Stimulated activated CD4-positive, alpha-beta T cell treated with anti-CD3 and anti-CD28 coated beads, Interleukin-1b, Interleukin-23, amount 100 ng/mL, for 24 hours (primary cell): Measurements from ENCODE around the gene MED13.
A peak's percentile ranks its signal among the peaks of the same experiment; 100 is the strongest.
"Not testable (repeated sequence)": the region's sequence is repeated elsewhere in the genome, so short reads cannot be mapped to it uniquely, and the experiment has no call there.

Experiments used
- DNase-seq, 4 experiments: peaks; one replicate each; pipeline ENCODE4 v3.0.0-alpha.2; 2020; ENCODE audit warnings: low read depth in 4 of 4, low spot score in 1 of 4

MED13 gene

GRCh38 chr17:61997664-61998063 lies 67.4 kb downstream of the MED13 start:
- DNase-seq = no peak

- no peak for DNase-seq
Measured at GRCh38 chr17:61996916-61997605, 68.0 kb downstream of the MED13 start.

GRCh38 chr17:61989509-61989908 lies 75.6 kb downstream of the MED13 start:
- DNase-seq = no peak

GRCh38 chr17:61986898-61987297 lies 78.2 kb downstream of the MED13 start:
- DNase-seq = no peak

- DNase-seq = no peak
Measured at GRCh38 chr17:61984821-61985220, 80.3 kb downstream of the MED13 start.

- DNase-seq = no peak
Measured at GRCh38 chr17:61981323-61981722, 83.8 kb downstream of the MED13 start.

- no peak for DNase-seq
Measured at GRCh38 chr17:61980535-61980934, 84.5 kb downstream of the MED13 start.

GRCh38 chr17:61974115-61974514 lies 91.0 kb downstream of the MED13 start:
- DNase-seq = no peak

GRCh38 chr17:61972311-61972710 lies 92.8 kb downstream of the MED13 start:
- DNase-seq = no peak

GRCh38 chr17:61970030-61970429 lies 95.0 kb downstream of the MED13 start:
- DNase-seq = no peak

- DNase-seq = no peak
Measured at GRCh38 chr17:61968757-61969156, 96.3 kb downstream of the MED13 start.

- DNase-seq = no peak
Measured at GRCh38 chr17:61967729-61968128, 97.3 kb downstream of the MED13 start.

GRCh38 chr17:61966191-61966590 lies 98.9 kb downstream of the MED13 start:
- no peak for DNase-seq

- no peak for DNase-seq
Measured at GRCh38 chr17:61955619-61956018, 109.5 kb downstream of the MED13 start.

GRCh38 chr17:61947367-61948078 lies 117.6 kb downstream of the MED13 start:
- DNase-seq = no peak

- no peak for DNase-seq
Measured at GRCh38 chr17:61946359-61946758, 118.7 kb downstream of the MED13 start.

GRCh38 chr17:61943117-61943516 lies 122.0 kb downstream of the MED13 start:
- DNase-seq = no peak

- DNase-seq = no peak
Measured at GRCh38 chr17:61942085-61942484, 123.0 kb downstream of the MED13 start.

GRCh38 chr17:61928101-61928436 lies 137.0 kb downstream of the MED13 start:
- DNase-seq = no peak

GRCh38 chr17:61927208-61928100 lies 137.6 kb downstream of the MED13 start, which contains the start of gene INTS2:
Gene INTS2 (minus strand): TSS chr17:61927982. CDS start chr17:61926644, 1,338 bp downstream.
- DNase-seq = peak; percentile 90 to 96 (median 92)

GRCh38 chr17:61926826-61927207 lies 138.3 kb downstream of the MED13 start:
- DNase-seq = no peak

- not testable (repeated sequence) for DNase-seq
Measured at GRCh38 chr17:61915162-61915561, 149.9 kb downstream of the MED13 start.
